Measurements from ENCODE around the gene TRPM2. TPM values are rescaled to one million over a fixed set of nuclear protein-coding genes. Genes with fewer than 3 reads are reported as not detected.

Gene TRPM2
- total RNA-seq, 1 experiment from 2014 or later = 28.1 TPM

DNA sequence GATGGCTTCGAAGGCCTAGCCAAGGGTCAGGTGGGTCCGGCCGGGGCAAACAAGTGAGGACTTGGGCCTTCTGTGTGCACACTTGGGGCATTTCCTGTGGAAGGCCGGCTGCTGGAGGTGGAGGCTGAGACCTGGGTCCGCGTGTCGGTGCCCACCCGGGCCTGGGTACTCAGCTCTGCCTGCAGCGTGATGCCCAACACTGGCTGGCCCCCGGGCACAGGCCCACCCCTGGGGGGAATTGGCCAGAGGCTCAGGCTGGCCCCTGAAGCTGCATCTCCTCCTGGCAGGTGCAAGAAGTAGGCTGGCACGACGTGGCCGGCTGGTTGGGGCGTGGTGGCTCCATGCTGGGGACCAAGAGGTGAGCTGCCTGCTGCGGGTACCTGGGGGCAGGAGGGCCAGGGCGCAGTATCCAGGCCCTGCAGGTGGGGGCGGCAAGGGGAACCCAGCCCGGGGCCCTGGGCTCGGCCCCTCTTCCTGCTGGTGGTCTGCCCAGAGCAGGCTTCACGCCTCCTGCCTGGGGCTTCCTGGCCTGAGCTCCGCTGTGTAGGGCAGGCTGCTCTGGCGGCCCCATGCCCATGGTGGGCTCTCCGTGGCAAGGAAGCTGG, 31.5 kb upstream of the TRPM2 start:
- H3K4me1 ChIP-seq (ENCODE audit: control insufficient read depth in 1 of 2, insufficient read depth in 2 of 2, low read length in 2 of 2) = no peaks in the 10 kb centered on the region
- H3K4me2 ChIP-seq (ENCODE audit: low read length) = no peak overlapping the region
- peaks cover 0 to 3% of the 10 kb centered on the region in 2 experiments; a peak in 2 of 4 replicates for H3K36me3 ChIP-seq (ENCODE audit: control insufficient read depth in 1 of 2, insufficient read depth in 2 of 2, low read length in 2 of 2)
- H3K27ac ChIP-seq (ENCODE audit: low read depth, low read length) = no peak overlapping the region; the same call in 1 of the 2 replicates
- no peaks in the 10 kb centered on the region for H4K20me1 ChIP-seq (ENCODE audit: insufficient read depth)
- BruUV-seq (replicated peaks) = no TSS peak
- intact Hi-C loops (cut with micrococcal nuclease) = no loop called here
- no peak overlapping the region for H3K9ac ChIP-seq (ENCODE audit: low read length)
- peak; percentile 25; the same call in 1 of the 2 replicates for ATAC-seq
- H3K27me3 ChIP-seq (ENCODE audit: insufficient read depth, low read length) = no peaks in the 10 kb centered on the region
- no peak overlapping the region for H3K4me3 ChIP-seq (replicated peaks in 1 of 2; ENCODE audit: low read depth in 1 of 2, low read length in 2 of 2)
- CTCF ChIA-PET = no interaction called here
- RAD21 ChIA-PET (ENCODE audit: low non-redundant PET in 1 of 2, low total read pairs in 2 of 2, uncharacterized antibody in 2 of 2, unreplicated experiment in 2 of 2) = no interaction called here
- no peaks in the 10 kb centered on the region for H3K9me2 ChIP-seq (ENCODE audit: insufficient read depth)
- TF ChIP-seq, protein P1, sequence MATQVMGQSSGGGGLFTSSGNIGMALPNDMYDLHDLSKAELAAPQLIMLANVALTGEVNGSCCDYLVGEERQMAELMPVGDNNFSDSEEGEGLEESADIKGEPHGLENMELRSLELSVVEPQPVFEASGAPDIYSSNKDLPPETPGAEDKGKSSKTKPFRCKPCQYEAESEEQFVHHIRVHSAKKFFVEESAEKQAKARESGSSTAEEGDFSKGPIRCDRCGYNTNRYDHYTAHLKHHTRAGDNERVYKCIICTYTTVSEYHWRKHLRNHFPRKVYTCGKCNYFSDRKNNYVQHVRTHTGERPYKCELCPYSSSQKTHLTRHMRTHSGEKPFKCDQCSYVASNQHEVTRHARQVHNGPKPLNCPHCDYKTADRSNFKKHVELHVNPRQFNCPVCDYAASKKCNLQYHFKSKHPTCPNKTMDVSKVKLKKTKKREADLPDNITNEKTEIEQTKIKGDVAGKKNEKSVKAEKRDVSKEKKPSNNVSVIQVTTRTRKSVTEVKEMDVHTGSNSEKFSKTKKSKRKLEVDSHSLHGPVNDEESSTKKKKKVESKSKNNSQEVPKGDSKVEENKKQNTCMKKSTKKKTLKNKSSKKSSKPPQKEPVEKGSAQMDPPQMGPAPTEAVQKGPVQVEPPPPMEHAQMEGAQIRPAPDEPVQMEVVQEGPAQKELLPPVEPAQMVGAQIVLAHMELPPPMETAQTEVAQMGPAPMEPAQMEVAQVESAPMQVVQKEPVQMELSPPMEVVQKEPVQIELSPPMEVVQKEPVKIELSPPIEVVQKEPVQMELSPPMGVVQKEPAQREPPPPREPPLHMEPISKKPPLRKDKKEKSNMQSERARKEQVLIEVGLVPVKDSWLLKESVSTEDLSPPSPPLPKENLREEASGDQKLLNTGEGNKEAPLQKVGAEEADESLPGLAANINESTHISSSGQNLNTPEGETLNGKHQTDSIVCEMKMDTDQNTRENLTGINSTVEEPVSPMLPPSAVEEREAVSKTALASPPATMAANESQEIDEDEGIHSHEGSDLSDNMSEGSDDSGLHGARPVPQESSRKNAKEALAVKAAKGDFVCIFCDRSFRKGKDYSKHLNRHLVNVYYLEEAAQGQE (IDR thresholded peaks at IDR 0.05; ENCODE audit: low read depth) = no peak
- no peak for TF ChIP-seq MAX (IDR thresholded peaks at IDR 0.05)
- no peak for TF ChIP-seq JUND (IDR thresholded peaks at IDR 0.05)
- TF ChIP-seq ZFX (IDR thresholded peaks at IDR 0.05) = no peak
- TF ChIP-seq SIN3A (IDR thresholded peaks at IDR 0.05; ENCODE audit: low read depth) = no peak
- no peak for TF ChIP-seq POLR2AphosphoS5 (IDR thresholded peaks at IDR 0.05; ENCODE audit: low read depth, low read length)
- no peak for TF ChIP-seq EGR1 (IDR thresholded peaks at IDR 0.05; ENCODE audit: low read depth)
- no peak for TF ChIP-seq ZBTB33 (IDR thresholded peaks at IDR 0.05; ENCODE audit: extremely low read depth, insufficient replicate concordance, low read length)
- TF ChIP-seq RAD21 (IDR thresholded peaks at IDR 0.05; ENCODE audit: low read depth) = no peak
- TF ChIP-seq YY1 (IDR thresholded peaks at IDR 0.05; ENCODE audit: extremely low read depth, insufficient replicate concordance, low read depth, low read length) = no peak
- TF ChIP-seq EZH2 (IDR thresholded peaks at IDR 0.05) = no peak
- POLR2A ChIA-PET = no interaction called here
- H3K79me2 ChIP-seq (ENCODE audit: insufficient read depth, low read length) = no peaks in the 10 kb centered on the region
- H3K9me3 ChIP-seq (ENCODE audit: control insufficient read depth in 1 of 2, insufficient read depth in 1 of 2, low read depth in 1 of 2, low read length in 2 of 2) = no peaks in the 10 kb centered on the region
- H2AFZ ChIP-seq (ENCODE audit: low read depth, low read length, poor library complexity, severe bottlenecking) = no peak overlapping the region
- DNase-seq (ENCODE audit: low read depth, low spot score) = no peak
